ENCODE data around the gene OOEP.

OOEP gene

DNA sequence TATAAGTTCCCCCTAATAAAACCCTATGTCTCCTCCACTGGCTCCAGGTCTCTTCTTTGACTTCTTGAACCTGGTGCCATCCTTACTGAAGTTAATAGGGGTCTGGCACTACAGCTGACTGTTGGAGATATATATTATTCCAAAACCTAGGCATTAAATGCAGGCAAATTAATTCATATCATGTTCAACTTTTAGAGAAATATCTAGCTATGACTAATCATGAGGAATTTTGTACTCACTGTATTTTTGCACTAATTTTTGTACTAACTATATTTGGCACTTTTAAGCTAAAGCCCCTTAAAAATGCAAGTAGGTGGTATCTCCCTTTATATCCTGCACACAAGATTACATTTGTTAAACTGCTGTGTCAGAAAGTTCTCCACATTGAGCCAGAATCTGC, 26.5 kb downstream of the OOEP start:
- peaks cover 11% of the 10 kb centered on the region for H3K27me3 Mint-ChIP-seq
- H3K36me3 Mint-ChIP-seq = no peaks in the 10 kb centered on the region
- H3K27ac Mint-ChIP-seq = no peak overlapping the region
- no peaks in the 10 kb centered on the region for H3K4me1 Mint-ChIP-seq
- no peak overlapping the region for H3K4me3 Mint-ChIP-seq
- no peaks in the 10 kb centered on the region for H3K9me3 Mint-ChIP-seq

DNA sequence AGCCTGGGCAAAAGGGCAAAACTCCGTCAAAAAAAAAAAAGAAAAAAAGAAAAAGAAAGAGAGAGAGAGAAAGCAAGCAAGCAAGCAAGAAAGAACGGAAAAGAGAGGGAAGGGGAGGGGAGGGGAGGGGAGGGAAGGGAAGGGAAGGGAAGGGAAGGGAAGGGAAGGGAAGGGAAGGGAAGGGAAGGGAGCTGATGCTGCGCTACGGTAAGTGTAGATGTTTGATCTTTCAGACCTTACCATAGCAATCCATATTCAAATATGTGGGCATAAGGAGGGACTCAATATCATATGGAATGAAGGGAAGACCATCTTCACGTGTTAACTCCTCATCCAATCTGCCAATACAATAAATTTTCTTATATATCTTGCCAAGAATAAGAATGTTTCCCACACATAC, 27.5 kb downstream of the OOEP start:
- Mint-ChIP-seq H3K4me3 (no peak overlapping the region), H3K36me3 (no peaks in the 10 kb centered on the region), H3K27me3 (peaks cover 6% of the 10 kb centered on the region)

GRCh38 chr6:73341335-73341734, 28.4 kb downstream of the OOEP start:
- H3K4me1 Mint-ChIP-seq = no peaks in the 10 kb centered on the region
- H3K27ac Mint-ChIP-seq = no peak overlapping the region
- H3K27me3 Mint-ChIP-seq = no peaks in the 10 kb centered on the region
- no peaks in the 10 kb centered on the region for H3K9me3 Mint-ChIP-seq
- no peak overlapping the region for H3K4me3 Mint-ChIP-seq
- no peaks in the 10 kb centered on the region for H3K36me3 Mint-ChIP-seq

More for the DNA sequence above, 27.5 kb downstream of the OOEP start:
- Mint-ChIP-seq H3K9me3 (no peaks in the 10 kb centered on the region), H3K27ac (no peak overlapping the region), H3K4me1 (no peaks in the 10 kb centered on the region)

DNA sequence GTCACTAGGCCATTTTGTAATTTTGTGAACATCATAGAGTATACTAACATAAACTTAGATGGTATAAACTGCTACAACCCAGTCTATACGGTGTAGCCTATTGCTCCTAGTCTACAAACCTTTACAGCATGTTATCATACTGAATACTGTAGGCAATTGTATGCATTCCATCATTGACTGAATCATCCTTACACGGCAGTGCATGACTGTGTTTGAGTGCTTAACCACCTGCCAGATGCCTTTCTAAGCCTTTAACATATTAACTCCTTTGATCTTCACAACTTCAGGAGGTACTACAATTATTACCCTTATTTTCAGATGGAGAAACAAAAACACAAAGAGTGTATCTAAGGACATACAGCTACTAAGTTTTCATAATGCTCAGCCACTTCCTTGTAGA, 29.6 kb downstream of the OOEP start:
- Mint-ChIP-seq H3K9me3 (no peaks in the 10 kb centered on the region), H3K4me3 (no peak overlapping the region), H3K27me3 (no peaks in the 10 kb centered on the region), H3K27ac (no peak overlapping the region), H3K4me1 (no peaks in the 10 kb centered on the region), H3K36me3 (no peaks in the 10 kb centered on the region)

- Mint-ChIP-seq H3K27me3 (no peaks in the 10 kb centered on the region), H3K4me3 (no peak overlapping the region), H3K27ac (no peak overlapping the region), H3K36me3 (no peaks in the 10 kb centered on the region), H3K4me1 (no peaks in the 10 kb centered on the region), H3K9me3 (no peaks in the 10 kb centered on the region)
These were observed 30.4 kb downstream of the OOEP start for GRCh38 chr6:73339340-73339739.

DNA sequence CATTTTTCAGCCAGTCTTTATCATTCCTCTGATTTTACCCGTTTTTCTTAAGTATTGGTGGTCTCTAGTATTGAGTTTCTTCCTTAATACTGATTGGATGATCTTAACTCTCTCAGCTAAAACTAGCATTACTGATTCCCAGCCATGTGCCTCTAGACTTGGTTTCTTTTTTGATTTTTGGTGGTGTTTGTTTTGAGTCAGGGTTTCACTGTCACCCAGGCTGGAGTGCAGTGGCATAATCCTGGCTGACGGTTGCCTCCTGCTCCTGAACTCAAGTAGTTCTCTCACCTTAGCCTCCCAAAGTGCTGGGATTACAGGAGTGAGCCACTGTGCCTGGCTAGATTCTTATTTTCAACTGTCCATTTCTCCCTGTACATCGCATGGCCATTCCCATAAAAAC, 40.5 kb downstream of the OOEP start:
- no peaks in the 10 kb centered on the region for H3K4me1 Mint-ChIP-seq
- no peak overlapping the region for H3K27ac Mint-ChIP-seq
- H3K36me3 Mint-ChIP-seq = no peaks in the 10 kb centered on the region
- peaks cover 9% of the 10 kb centered on the region for H3K27me3 Mint-ChIP-seq
- no peaks in the 10 kb centered on the region for H3K9me3 Mint-ChIP-seq
- no peak overlapping the region for H3K4me3 Mint-ChIP-seq

- Mint-ChIP-seq H3K4me1 (no peaks in the 10 kb centered on the region), H3K9me3 (no peaks in the 10 kb centered on the region), H3K27ac (no peak overlapping the region), H3K27me3 (peaks cover 9% of the 10 kb centered on the region), H3K36me3 (no peaks in the 10 kb centered on the region), H3K4me3 (no peak overlapping the region)
These were observed 40.9 kb downstream of the OOEP start for GRCh38 chr6:73328790-73329189.

DNA sequence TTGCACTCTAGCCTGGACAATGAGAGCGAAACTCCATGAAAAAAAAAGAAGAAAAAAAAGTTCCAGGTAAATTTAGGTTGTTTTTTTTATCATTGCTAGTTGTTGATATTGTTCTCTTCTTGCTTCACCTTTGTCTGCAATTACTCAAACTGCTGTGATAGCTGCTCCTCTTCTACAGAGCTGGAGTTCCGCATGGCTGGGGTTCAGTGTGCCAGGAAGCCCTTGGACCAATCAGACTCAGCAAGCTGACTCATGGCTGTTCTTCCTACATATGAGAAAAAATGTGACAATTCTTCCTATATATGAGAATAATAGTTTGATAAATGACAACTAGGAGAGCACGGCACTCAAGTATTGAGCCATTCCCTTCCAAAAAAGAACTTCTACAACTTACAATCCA, 44.0 kb downstream of the OOEP start:
- no peak overlapping the region for H3K4me3 Mint-ChIP-seq
- no peak overlapping the region for H3K27ac Mint-ChIP-seq
- no peaks in the 10 kb centered on the region for H3K36me3 Mint-ChIP-seq
- H3K27me3 Mint-ChIP-seq = peaks cover 5% of the 10 kb centered on the region
- no peaks in the 10 kb centered on the region for H3K9me3 Mint-ChIP-seq
- H3K4me1 Mint-ChIP-seq = no peaks in the 10 kb centered on the region

DNA sequence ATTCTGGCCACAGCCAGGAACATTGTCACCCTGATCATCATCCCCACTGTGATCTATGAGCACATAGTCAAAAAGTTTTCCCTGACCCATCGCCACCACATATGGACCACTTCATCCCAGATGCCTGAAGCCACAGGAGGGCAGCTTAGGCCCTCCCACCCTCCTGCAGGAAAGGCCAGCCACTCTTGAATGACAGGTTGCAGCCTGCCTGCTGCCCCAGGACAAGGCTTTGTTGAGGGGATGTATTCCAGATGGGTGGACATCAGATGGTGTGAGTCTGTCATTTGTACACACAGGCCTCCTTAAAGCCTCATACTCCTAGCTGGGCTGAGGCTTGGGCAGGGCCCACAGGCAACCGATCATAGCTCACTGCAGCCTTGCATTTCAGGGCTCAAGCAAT, 46.4 kb downstream of the OOEP start:
- Mint-ChIP-seq H3K4me1 (no peaks in the 10 kb centered on the region), H3K27ac (no peak overlapping the region), H3K4me3 (no peak overlapping the region), H3K9me3 (no peaks in the 10 kb centered on the region), H3K36me3 (no peaks in the 10 kb centered on the region), H3K27me3 (peaks cover 3% of the 10 kb centered on the region)
